ENCODE results near the gene C4orf50. TPM values are rescaled to one million over a fixed set of nuclear protein-coding genes. Genes with fewer than 3 reads are reported as not detected.

C4orf50 gene
- total and polyA plus RNA-seq, 7 donors, result not detected

GRCh38 chr4:6028168-6028567, 9.9 kb upstream of the C4orf50 start:
- no peak for TF ChIP-seq CTCF (IDR thresholded peaks at IDR 0.05)
- 81 to 87% (median 82%) methylated on average over 10 of the region's 10 CpGs for WGBS, 3 donors
- intact Hi-C loops (cut with DNase I), result no loop called here
- no peaks in the 10 kb centered on the region for H3K9me3 ChIP-seq
- no peaks in the 10 kb centered on the region for H3K4me1 ChIP-seq
- no peaks in the 10 kb centered on the region for H3K36me3 ChIP-seq (ENCODE audit: insufficient read depth in 1 of 2, low read depth in 1 of 2)
- H3K27me3 ChIP-seq (ENCODE audit: insufficient read depth in 3 of 3, low read length in 2 of 3), result peaks cover 0 to 2% (median 0%) of the 10 kb centered on the region in 3 donors
- ATAC-seq (no peak), DNase-seq (no peak)
- no peak overlapping the region for H3K27ac ChIP-seq
- H3K4me3 ChIP-seq, result no peak overlapping the region

- intact Hi-C loops (cut with DNase I), result no loop called here
- 57 to 63% (median 60%) methylated on average over 9 of the region's 9 CpGs for WGBS, 3 donors
Measured at GRCh38 chr4:6027392-6027791, 9.2 kb upstream of the C4orf50 start.

GRCh38 chr4:6024313-6024960, 6.2 kb upstream of the C4orf50 start:
- H3K4me1 ChIP-seq, result no peaks in the 10 kb centered on the region
- peaks cover 0 to 4% (median 0%) of the 10 kb centered on the region in 3 donors for H3K27me3 ChIP-seq (ENCODE audit: insufficient read depth in 3 of 3, low read length in 2 of 3)
- WGBS, 3 donors, result 27 to 44% (median 34%) methylated on average over 20 of the region's 20 CpGs
- no peak overlapping the region for H3K27ac ChIP-seq
- DNase-seq, result no peak
- H3K9me3 ChIP-seq, result no peaks in the 10 kb centered on the region
- no peak for TF ChIP-seq CTCF (IDR thresholded peaks at IDR 0.05)
- no peaks in the 10 kb centered on the region for H3K36me3 ChIP-seq (ENCODE audit: insufficient read depth in 1 of 2, low read depth in 1 of 2)
- intact Hi-C loops (cut with DNase I), result no loop called here
- H3K4me3 ChIP-seq, result no peak overlapping the region
- no peak for ATAC-seq

More at GRCh38 chr4:6027392-6027791, 9.2 kb upstream of the C4orf50 start:
- ATAC-seq (no peak), DNase-seq (no peak)
- H3K36me3 ChIP-seq (ENCODE audit: insufficient read depth in 1 of 2, low read depth in 1 of 2), result no peaks in the 10 kb centered on the region
- H3K27ac ChIP-seq, result no peak overlapping the region
- no peaks in the 10 kb centered on the region for H3K4me1 ChIP-seq
- no peak for TF ChIP-seq CTCF (IDR thresholded peaks at IDR 0.05)
- H3K27me3 ChIP-seq (ENCODE audit: insufficient read depth in 3 of 3, low read length in 2 of 3), result peaks cover 0 to 2% (median 0%) of the 10 kb centered on the region in 3 donors
- H3K9me3 ChIP-seq, result no peaks in the 10 kb centered on the region
- no peak overlapping the region for H3K4me3 ChIP-seq

- ATAC-seq (no peak), DNase-seq (no peak)
- TF ChIP-seq CTCF (IDR thresholded peaks at IDR 0.05), result no peak
- H3K9me3 ChIP-seq, result no peaks in the 10 kb centered on the region
- peaks cover 0 to 4% (median 4%) of the 10 kb centered on the region in 3 donors for H3K27me3 ChIP-seq (ENCODE audit: insufficient read depth in 3 of 3, low read length in 2 of 3)
- H3K4me1 ChIP-seq, result no peaks in the 10 kb centered on the region
- intact Hi-C loops (cut with DNase I), result no loop called here
- H3K27ac ChIP-seq, result no peak overlapping the region
- 46 to 64% (median 54%) methylated on average over 10 of the region's 10 CpGs for WGBS, 3 donors
- no peaks in the 10 kb centered on the region for H3K36me3 ChIP-seq (ENCODE audit: insufficient read depth in 1 of 2, low read depth in 1 of 2)
- H3K4me3 ChIP-seq, result no peak overlapping the region
Measured at GRCh38 chr4:6023731-6024130, 5.5 kb upstream of the C4orf50 start.
